HEK293T (cell line): ENCODE measurements around the gene RGSL1.

Experiments used
- BHLHE40 ChIP-seq: fragments of 450-650 bp; IDR thresholded peaks from 2 replicates; pipeline ENCODE4 v1.6.1; 2016; ENCODE audit warnings: mild to moderate bottlenecking, moderate library complexity, borderline replicate concordance
- FOXA1 ChIP-seq: fragments of 450-650 bp; IDR thresholded peaks from 2 replicates; pipeline ENCODE4 v1.6.1; 2016; ENCODE audit warnings: mild to moderate bottlenecking
- FOXM1 ChIP-seq: fragments of 450-650 bp; IDR thresholded peaks from 2 replicates; pipeline ENCODE4 v1.6.1; 2017; ENCODE audit warnings: mild to moderate bottlenecking, borderline replicate concordance
- PKNOX1 ChIP-seq: fragments of 450-650 bp; IDR thresholded peaks from 2 replicates; pipeline ENCODE4 v1.6.1; 2016

- TF ChIP-seq FOXM1: no peak
- TF ChIP-seq PKNOX1: no peak
- TF ChIP-seq FOXA1: no peak
- TF ChIP-seq BHLHE40: no peak
Observed at GRCh38 chr1:182447660-182448059, 2.3 kb upstream of the RGSL1 start.
